Activated CD8-positive, alpha-beta memory T cell treated with anti-CD3 and anti-CD28 coated beads, Interleukin-2, amount 50 U/mL, for 1 hour (primary cell): Measurements from ENCODE around the gene HDHD3.

Experiments used
- DNase-seq: peaks from one replicate; pipeline ENCODE4 v3.0.0-alpha.2; 2020; ENCODE audit errors: extremely low read depth

Gene HDHD3

DNA sequence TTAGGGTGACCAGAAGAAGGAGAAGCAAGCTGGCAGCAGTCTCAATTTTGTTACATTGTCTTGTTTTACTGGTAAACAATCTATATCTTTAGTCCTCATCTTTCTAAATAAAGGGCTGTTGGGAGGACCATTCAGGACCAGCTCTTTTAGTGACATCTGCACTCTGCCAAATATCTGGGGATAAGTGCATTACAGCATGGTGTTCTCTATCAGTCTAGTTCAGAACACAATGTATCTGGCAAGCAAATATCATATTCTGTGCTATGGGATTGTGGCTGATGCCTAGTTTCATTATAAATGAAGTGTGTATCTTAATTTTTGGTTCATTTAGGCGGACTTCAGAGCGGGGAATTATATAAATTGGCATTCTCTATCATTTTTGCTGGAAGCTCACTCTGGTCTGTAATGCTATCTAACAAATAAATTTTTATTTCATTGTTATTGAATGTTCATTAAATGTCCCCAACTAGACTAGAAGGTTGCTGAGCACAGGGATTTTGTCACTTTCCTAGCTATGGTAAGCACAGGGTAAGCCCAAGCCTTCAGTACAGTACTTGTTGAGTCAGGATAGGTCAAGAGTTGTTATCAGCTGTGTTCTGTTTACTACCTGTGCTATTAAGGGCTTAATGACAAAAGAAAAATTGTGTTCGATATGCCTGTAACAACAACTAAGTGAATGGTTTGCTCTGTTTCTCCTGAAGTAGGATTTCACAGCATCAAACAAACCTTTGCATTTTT is 48.6 kb downstream of the HDHD3 start:
- no peak for DNase-seq

- DNase-seq: no peak
These were observed 50.6 kb downstream of the HDHD3 start for GRCh38 chr9:113326230-113326629.
